NOMO-1 treated with DMSO at 0.1 percent for 48 hours (cell line): ENCODE results near the gene SSR1.
"Not testable (repeated sequence)": the region's sequence is repeated elsewhere in the genome, so short reads cannot be mapped to it uniquely, and the experiment has no call there.

Experiments
- DNase-seq: peaks from one replicate; lab custom pipeline; 2025; ENCODE audit not compliant: unreplicated experiment; lab: John Stamatoyannopoulos, UW

Gene SSR1

DNA sequence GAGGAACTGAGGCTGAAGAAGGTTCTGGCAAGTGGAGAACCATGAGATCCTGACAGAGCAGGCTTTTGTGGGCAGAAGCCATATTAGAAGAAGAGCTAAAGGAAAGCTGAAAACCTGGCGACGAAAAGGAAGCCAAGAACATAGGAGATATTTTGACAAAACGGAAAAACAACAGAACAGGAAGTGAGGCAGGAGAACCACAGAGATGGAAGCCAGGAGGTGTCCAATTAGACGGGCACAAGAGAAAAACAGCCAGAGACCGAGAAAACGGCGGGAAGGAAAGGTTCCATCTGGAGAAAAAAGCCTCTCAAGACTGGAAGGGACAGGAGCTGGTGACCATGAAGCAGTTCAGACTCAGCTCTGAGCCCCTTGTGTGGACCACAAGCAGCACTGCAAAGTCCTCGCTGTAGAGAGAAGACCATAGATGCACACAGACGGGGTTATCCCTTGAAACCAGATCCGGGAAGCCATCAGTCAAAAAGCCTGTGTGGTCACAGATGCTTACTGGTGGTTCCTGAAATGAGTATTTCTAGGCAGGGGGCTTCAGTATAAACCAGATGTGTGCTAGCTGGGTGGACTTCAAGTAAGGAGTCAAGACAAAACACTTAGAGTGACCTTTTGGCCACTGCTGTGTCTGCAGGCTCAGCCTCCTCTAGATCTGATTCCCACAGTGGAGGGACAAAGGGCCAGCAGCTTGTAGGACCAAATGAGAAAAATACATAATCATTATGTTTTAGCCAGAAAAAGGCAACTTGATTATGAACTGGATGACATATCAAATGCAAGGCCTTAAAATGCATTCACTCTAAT, 30.7 kb downstream of the SSR1 start:
- peak; percentile 15 for DNase-seq

DNA sequence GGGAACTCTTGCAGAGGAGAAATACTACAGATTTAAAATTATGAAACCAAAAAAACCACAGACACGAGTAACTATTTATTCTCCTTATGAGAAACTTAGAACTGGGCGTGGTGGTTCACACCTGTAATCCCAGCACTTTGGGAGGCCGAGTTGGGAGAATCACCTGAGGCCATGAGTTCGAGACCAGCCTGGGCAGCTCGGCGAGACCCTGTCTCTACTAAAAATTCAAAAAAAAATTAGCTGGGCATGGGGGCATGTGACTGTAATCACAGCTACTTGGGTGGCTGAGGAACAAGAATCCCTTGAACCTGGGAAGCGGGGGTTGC, 36.8 kb downstream of the SSR1 start:
- DNase-seq, result no peak

DNA sequence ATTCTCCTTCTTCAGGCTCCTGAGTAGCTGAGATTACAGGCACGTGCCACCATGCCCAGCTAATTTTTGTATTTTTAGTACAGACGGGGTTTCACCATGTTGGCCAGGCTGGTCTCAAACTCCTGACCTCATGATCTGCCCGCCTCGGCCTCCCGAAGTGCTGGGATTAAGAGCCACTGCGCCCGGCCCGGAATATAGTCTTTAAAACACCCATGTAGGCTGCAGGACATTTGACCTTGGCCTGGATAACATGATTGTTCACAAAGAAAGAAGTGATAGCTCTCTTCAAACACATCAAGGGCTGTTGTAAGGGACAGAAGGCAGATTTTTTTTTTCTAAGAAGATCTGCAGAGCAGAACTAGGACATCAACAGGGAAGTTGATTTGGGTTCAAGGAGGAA, 38.5 kb downstream of the SSR1 start:
- DNase-seq, result not testable (repeated sequence)

DNA sequence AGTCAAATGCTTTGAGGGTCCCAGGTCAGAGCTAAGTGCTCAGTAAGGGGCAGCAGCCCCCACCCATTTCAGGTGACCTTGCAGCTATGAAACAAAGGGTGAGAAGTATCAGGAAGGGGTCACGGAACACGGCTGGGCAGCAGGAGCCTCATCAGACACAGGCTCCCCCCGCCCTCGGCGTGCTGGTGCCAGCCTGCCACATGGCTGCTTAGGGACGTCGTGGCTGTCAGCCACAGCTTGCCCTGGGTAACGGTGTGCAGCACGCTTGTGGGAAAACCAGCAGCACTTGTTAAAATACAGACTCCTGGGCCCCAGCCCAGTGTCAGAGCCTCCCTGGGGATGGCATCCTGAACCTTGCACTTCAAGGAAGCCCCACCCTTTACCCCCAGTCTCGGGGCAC, 39.3 kb downstream of the SSR1 start:
- DNase-seq, result no peak

DNA sequence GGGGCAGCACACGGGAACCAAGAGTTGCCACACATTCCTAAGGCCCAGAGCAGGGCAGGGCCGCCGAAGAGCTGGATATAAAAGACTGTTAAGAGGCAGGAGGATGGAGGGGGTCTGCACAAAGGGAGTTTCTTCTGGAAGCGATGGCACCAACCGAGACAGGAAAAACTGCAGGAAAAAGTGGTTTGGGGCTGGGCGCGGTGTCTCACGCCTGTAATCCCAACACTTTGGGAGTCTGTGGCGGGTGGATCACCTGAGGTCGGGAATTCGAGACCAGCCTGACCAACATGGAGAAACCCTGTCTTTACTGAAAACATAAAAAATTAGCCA, 41.8 kb downstream of the SSR1 start:
- no peak for DNase-seq

DNA sequence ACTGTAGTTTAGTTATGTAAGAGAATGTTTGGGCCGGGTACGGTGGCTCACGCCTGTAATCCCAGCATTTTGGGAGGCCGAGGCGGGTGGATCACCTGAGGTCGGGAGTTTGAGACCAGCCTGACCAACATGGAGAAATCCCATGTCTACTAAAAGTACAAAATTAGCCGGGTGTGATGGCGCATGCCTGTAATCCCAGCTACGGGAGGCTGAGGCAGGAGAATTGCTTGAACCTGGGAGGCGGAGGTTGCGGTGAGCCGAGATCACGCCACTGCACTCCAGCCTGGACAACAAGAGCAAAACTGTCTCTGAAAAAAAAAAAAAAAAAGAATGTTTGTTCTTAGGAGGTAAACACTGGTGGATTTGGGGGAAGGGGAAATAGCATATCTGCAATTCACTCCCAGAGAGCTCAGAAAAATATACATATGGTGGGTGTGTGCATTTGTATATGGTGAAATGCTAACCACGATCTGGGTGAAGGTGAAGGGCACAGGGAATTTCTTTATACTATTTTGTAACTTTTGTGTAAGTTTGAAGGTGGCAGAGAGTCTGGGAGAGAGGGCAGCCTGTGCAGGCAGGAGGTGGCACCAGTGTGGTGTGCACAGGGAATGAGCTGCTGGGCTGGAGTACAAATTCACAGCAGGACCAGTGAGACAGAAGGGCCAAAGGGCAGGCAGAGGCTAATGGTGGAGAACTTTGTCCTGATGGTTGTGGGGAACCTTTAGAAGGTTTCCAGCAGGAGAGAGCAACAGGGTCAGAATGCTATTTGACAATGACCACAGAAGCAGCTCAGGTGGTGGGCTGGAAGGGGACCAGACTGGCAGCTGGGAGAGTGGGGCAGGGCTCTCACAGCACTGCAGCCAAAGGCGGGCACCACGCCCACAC, 42.4 kb downstream of the SSR1 start:
- no peak for DNase-seq

DNA sequence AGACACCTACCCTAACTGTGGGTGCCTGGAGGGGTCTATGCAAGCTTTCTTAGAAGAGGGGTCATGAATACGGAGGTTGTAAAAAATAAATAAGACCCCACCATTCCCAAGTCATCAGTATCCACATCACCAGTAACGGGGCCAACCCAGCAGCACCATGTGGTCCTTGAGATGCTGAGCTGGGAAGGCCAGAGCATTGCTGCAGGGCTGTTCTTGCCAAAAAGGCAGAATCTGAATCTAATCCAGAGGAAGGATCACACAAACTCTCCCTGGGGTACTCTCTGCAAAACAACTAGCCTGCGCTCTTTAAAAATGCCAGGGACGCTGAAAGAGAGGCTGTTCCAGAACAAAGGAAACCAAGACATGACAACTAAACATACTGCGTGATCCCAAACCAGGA, 43.2 kb downstream of the SSR1 start:
- no peak for DNase-seq

DNA sequence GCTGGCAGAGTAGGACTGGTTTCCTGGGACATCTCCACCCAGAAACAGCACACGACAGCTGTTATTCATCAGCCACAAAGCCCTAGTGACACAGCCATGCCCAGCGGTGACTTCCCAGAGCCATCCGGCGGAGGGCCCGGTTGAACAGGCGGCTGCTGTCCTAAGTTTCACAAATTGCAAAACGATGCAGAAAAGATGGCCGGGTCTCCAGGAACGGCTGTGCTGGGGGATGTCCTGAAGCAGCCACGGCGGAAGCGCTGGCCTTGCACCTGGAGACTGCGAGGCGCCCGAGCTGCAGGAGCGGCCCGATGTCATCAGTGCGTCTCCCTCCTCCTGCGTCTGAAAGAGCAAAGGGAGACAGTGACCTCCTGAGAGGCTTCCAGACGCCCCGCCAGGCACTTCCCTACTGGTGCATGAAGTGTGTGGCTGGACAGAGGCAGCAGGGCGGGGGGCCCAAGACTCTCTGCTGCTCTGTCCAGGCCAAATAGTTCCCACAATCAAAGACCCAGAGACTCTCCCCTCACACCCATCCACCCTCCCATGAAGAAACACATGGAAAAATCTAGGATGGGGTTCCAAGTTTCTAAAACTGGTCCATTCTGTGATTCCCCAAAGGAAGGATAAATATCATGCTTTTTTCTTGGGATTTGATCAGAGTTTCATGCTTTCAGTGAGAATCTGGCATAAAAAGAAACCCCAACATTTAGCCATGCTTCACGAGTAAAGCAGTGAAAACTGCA, 44.0 kb downstream of the SSR1 start:
- no peak for DNase-seq

DNA sequence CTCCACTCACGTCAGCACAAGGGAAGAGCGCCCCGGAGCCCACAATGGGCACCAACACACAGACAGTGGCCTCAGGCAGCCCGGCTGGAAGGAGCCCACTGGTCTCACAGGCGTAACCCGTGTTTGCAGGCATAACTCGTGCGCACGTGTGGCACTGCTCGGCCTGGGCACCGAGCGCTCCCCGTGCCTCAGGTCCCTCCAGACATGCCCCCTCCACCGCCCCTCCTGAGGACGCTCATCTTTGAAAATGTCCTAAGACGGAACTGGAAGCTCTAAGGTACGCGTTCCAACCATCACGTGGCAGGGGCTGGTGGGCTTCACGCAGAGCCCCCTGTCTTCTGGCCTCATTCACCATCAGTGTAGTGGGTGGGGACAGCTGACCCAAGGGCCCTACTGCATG, 44.6 kb downstream of the SSR1 start:
- DNase-seq, result no peak

DNA sequence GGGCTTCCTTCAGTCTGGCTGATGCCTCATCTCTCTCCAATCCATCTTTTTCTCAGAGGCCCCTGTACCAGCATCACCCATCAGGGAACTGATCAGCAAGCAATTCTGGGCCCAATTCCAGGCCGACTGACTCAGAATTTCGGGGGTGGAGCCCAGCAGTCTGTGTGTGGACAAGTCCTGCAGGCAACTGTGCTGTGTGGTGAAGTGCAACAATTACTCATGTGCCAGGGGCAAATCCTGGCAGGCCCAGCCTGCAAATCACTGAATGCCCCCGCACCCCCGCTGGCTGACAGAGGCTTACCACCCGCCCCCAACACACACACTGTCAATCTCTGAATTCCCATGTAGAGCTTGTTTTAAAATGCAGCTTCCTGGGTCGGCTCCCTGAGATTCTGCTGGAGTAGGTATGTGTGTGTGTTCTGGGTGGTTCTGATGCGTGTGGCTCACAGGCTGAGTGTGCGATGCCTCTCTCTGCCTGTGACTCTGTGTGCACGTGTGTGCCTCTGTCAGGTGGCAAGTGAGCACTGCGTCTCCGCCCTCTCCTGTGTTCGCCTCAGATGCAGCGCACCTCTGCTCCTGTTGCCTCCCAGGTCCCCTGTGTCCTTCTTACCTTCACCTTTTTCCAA, 45.4 kb downstream of the SSR1 start:
- DNase-seq, result no peak

DNA sequence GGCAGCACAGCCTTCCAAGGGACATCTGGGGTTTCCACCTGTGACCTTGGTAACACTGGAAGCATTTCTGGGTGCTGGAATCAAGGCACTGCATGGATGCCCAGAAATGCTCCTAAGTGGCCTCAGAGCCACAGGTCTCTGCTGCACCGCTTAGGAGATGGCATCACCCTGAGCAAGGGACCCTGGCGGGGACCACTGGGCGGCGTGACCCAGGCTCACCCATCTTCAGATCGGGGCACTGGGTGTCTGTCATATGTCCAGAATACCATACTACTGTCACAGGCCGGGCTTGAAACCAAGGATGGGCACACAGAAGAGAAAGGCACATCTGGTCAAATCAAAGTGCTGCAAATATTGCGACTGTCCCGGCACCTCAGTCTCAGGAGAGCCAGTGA, 45.9 kb downstream of the SSR1 start:
- no peak for DNase-seq

DNA sequence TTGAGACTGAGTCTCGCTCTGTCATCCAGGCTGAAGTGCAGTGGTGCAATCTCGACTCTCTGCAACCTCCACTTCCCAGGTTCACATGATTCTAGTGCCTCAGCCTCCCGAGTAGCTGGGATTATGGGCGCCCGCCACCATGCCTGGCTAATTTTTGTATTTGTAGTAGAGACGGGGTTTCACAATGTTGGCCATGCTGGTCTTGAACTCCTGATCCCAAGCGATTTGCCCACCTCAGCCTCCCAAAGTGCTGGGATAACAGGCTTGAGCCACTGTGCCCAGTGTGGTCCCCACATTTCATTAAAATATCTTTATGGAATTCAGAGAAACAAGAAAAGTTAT, 47.6 kb downstream of the SSR1 start:
- not testable (repeated sequence) for DNase-seq

DNA sequence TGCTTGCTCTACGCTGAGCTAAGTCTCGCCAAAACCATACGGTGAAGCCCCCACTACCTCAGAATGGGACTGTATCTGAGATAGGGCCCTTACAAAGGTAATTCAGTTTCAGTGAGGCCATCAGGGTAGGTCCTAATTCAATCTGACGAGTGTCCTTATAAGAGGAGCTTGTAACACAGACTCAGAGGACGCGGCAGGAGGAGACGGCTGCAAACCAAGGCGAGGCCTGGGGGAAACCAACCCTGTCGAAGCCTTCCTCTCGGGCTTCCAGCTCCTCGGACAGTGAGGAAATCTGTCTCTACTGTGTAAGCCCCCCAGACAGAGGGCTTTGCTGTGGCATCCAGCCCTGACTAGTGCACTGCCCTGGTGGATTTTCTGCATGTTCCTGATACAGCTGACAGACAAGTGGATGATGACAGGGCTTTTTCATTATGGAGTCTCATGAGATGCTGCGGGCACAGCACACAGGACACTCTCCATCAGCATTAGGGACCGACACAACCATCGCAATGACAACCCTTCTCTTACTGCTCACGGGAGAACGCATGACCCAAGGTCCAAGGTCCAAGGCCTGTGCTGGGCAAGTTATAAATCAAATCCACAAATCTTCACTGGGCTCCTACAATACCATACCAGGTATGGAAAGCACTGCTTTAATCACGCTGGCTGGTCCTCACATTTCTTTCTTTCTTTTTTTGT, 48.2 kb downstream of the SSR1 start:
- no peak for DNase-seq

DNA sequence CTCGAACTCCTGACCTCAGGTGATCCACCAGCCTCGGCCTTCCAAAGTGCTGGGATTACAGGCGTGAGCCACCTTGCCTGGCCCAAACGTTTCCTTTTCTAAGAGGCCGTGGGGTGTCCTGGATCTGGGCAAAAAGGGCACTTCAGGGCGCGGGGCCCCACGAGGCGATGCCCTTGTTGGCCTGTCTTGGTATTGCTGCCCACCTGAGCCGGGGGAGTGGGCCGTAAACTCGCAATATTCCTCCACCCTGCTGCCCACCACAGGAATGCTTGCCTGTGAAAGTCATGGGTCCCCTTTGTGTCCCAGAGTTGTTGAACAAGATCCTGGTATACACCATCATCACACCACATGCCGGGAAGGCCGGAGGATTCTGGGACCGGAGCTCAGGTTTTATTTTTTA, 49.0 kb downstream of the SSR1 start:
- no peak for DNase-seq

DNA sequence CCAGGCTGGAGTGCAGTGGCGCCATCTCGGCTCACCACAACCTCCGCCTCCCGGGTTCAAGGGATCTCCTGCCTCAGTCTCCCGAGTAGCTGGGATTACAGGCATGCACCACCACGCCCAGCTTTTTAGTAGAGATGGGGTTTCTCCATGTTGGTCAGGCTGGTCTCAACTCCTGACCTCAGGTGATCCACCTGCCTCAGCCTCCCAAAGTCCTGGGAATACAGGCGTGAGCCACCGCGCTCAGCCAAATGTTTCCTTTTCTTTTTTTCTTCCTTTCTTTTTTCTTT, 49.5 kb downstream of the SSR1 start:
- not testable (repeated sequence) for DNase-seq

DNA sequence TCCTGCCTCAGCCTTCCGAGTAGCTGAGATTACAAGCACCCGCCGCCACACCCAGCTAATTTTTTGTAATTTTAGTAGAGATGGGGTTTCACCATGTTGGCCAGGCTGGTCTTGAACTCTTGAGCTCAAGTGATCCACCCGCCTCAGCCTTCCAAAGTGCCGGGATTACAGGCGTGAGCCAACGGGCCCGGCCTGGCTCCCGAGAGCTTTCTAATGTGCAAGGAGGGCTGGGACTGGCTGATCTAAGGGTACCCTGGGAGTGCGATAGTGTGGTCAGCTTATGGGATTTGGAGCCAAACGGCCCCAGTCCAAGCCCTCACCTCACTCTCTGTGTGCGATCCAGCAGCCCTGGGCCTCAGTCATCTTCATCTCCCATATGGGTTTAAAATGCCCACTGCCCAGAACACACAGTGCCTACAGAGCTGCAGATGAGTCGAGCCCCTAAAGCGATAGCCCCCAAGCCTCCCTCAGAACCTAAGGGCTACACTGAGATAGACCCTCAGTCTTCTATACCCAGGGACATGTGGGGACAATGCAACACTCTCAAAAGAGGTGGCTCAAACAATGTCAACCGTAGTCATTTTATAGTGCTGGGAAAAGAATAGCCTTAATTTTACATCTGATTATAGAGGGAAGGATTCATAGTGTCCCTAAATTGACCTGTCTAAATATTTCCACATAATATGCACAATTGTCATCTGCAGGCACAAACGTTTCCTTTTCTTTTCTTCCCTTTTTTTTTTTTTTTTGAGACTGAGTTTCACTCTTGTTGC, 50.1 kb downstream of the SSR1 start:
- peak; percentile 66 for DNase-seq

DNA sequence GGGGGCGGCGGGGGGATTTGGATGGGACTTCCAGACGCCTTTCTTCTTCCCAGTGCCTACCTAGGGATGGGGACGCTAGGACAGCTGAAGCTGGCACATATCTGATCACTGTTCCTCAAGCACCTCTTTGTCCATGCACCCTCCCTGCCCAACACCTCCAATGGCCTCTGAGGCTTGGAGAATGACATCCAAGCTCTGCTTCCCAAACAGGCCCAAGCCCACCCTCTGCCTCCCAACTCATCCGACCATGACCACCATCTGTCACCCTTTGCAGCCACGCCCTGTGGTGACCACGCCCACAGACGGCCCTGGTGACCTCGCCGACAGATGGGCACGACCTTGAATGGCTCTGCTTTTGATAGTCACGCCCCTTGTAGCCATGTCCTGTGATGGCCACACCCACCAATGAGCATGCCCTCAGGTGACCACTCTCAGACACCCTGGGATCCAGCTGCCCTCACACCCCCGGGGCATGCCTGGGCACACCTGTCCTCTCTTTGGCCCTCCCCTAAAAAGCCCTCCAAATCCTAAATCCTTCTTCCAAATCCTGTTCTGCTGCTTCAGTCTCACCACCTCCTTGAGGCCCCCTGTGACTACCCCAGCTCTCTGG, 51.0 kb downstream of the SSR1 start:
- no peak for DNase-seq

DNA sequence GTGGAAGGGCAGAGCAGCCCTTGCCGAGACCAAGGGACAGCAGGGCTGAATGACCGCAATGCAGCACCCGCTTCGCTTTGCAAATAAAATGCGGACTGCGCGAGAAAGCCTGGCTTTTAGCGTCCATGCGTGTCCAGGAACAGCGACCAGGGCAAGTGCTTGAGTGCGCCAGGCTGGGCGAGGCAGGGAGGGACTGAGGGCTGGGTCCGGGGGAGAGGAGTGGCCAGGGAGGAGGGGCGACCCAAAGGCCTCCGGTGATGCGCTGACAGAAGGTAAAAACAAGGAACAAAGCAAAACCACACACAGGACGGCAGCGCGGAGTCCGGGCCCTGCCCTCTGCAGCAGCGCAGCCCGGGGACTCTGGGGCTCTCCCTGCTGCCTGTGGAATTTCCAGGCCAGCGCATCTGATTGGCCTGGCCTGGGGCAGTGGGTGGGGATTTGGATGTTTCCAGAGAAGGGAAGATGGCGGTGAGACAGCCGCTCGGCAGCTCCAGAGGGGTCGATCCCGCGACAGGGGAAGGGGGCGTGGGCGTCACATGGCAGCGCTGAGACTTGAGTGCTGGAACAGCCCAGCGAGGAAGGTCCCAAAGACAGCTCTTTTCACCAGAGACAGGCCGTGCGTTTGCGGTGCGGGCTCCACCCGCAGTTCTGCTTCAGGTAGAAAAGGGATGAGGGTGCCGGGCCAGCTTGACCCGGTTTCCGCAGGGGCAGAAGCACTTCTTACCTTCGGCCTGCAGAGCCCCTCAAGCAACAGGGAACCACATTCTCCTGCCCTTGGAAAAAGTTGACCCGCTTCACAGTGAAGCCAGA, 51.8 kb downstream of the SSR1 start:
- peak; percentile 93 for DNase-seq
